B cell (primary cell): ENCODE results near the gene ANKRD10. TPM values are rescaled to one million over a fixed set of nuclear protein-coding genes. Genes with fewer than 3 reads are reported as not detected.

Experiments
- ATAC-seq: fragments of 200-7000 bp; cut with Tn5 transposase; one replicate; pipeline ENCODE4 v1.10.0; 2021; ENCODE audit warnings: low read depth, mild to moderate bottlenecking, moderate number of reproducible peaks, moderate library complexity
- CTCF ChIA-PET: fragments of 350-600 bp; sonication (Branson Sonifier 250); formaldehyde crosslinking; loops from one replicate; lab custom pipeline; 2021; ENCODE audit warnings: antibody characterized with exemption, inconsistent platforms; lab: Charles Lee
- POLR2A ChIA-PET: fragments of 350-600 bp; sonication (Branson Sonifier 250); formaldehyde crosslinking; loops from one replicate; lab custom pipeline; 2021; ENCODE audit warnings: antibody characterized with exemption; lab: Charles Lee
- DNase-seq: peaks from one replicate; pipeline ENCODE4 v3.0.0; 2013
- H2AFZ ChIP-seq: 2 replicates; pipeline ENCODE4 v1.6.1; 2012; ENCODE audit warnings: mild to moderate bottlenecking, low read depth, low read length; ENCODE audit not compliant: insufficient read depth, poor library complexity, severe bottlenecking
- H3K27ac ChIP-seq, 2 donors: 1 replicate in 1 of 2; 2 replicates in 1 of 2; pipeline ENCODE4 v1.5.1; 2012 to 2013; ENCODE audit warnings: low read length in 2 of 2, mild to moderate bottlenecking in 2 of 2, moderate library complexity in 1 of 2
- H3K27me3 ChIP-seq, 4 experiments: fragments of 200-600 bp in 1 of 4; sonication (generic) in 1 of 4; replicated peaks in 1 of 4; 1 replicate in 2 of 4; 2 replicates in 2 of 4; pipeline versions ENCODE4 v1.6.1 to v1.7.0; 2013 to 2016; ENCODE audit warnings: low read length in 3 of 4, mild to moderate bottlenecking in 2 of 4, mixed read lengths in 1 of 4, moderate library complexity in 1 of 4; ENCODE audit not compliant: insufficient read depth in 4 of 4, control insufficient read depth in 3 of 4; ENCODE audit errors: control extremely low read depth in 1 of 4
- H3K36me3 ChIP-seq, 2 experiments: replicated peaks in 1 of 2; 1 replicate in 1 of 2; 2 replicates in 1 of 2; pipeline versions ENCODE4 v1.6.1 to v1.7.1; 2013; ENCODE audit warnings: low read length in 1 of 2; ENCODE audit not compliant: insufficient read depth in 2 of 2, control insufficient read depth in 1 of 2; ENCODE audit errors: control extremely low read depth in 1 of 2, extremely low read depth in 1 of 2
- H3K4me1 ChIP-seq, 2 donors: fragments of 200-600 bp in 1 of 2; sonication (generic) in 1 of 2; 1 replicate in 1 of 2; 2 replicates in 1 of 2; pipeline versions ENCODE4 v1.5.1 to v1.6.1; 2013 to 2017; ENCODE audit warnings: low read length in 2 of 2; ENCODE audit not compliant: control insufficient read depth in 2 of 2, insufficient read depth in 2 of 2
- H3K4me2 ChIP-seq: replicated peaks from 2 replicates; pipeline ENCODE3; 2012; ENCODE audit warnings: mild to moderate bottlenecking, low read depth, low read length; ENCODE audit not compliant: poor library complexity, severe bottlenecking
- H3K4me3 ChIP-seq, 5 experiments: fragments of 200-600 bp in 1 of 5; sonication (generic) in 1 of 5; 1 replicate in 3 of 5; 2 replicates in 2 of 5; pipeline versions ENCODE4 v1.5.1 to v1.7.0; 2011 to 2016; ENCODE audit warnings: low read length in 4 of 5, mild to moderate bottlenecking in 4 of 5, low read depth in 2 of 5, control low read depth in 1 of 5, moderate library complexity in 1 of 5; ENCODE audit not compliant: insufficient read depth in 1 of 5; ENCODE audit errors: control extremely low read depth in 1 of 5, extremely low read depth in 1 of 5
- H3K79me2 ChIP-seq: fragments of 200-600 bp; sonication (generic); one replicate; pipeline ENCODE4 v1.6.0; 2016; ENCODE audit warnings: low read length; ENCODE audit not compliant: control insufficient read depth, insufficient read depth
- H3K9ac ChIP-seq: fragments of 200-600 bp; sonication (generic); 2 replicates; pipeline ENCODE4 v1.6.1; 2017; ENCODE audit warnings: mild to moderate bottlenecking, low read length, moderate library complexity
- H3K9me3 ChIP-seq, 3 donors: one replicate each; pipeline versions ENCODE4 v1.6.1 to v1.7.1; 2013; ENCODE audit warnings: low read length in 2 of 3; ENCODE audit not compliant: control insufficient read depth in 2 of 3, insufficient read depth in 1 of 3; ENCODE audit errors: control extremely low read depth in 1 of 3
- H4K20me1 ChIP-seq: 2 replicates; pipeline ENCODE4 v1.6.0; 2012; ENCODE audit warnings: mild to moderate bottlenecking, low read length; ENCODE audit not compliant: insufficient read depth, control insufficient read depth, poor library complexity, severe bottlenecking
- H3K27ac Mint-ChIP-seq: one replicate; pipeline ENCODE4 v1.8.0; 2021; ENCODE audit warnings: mixed read lengths
- H3K27me3 Mint-ChIP-seq: one replicate; pipeline ENCODE4 v1.8.0; 2021; ENCODE audit warnings: mixed read lengths
- H3K4me1 Mint-ChIP-seq: one replicate; pipeline ENCODE4 v1.8.0; 2021; ENCODE audit warnings: mixed read lengths
- H3K4me3 Mint-ChIP-seq: one replicate; pipeline ENCODE4 v1.8.0; 2021; ENCODE audit warnings: mixed read lengths
- H3K9me3 Mint-ChIP-seq: one replicate; pipeline ENCODE4 v1.8.0; 2022; ENCODE audit warnings: mixed read lengths; ENCODE audit not compliant: insufficient read depth
- EZH2 ChIP-seq: IDR thresholded peaks from 2 replicates; pipeline ENCODE4 v1.6.1; 2012; ENCODE audit warnings: borderline replicate concordance, low read depth, mild to moderate bottlenecking, moderate library complexity, low read length; ENCODE audit not compliant: insufficient read depth, poor library complexity, severe bottlenecking
- WGBS: methylation state at CpG from one replicate; pipeline ENCODE4 v1.1.5; 2013; ENCODE audit warnings: missing lambda C conversion rate; ENCODE audit not compliant: insufficient coverage; 5-methylcytosine and 5-hydroxymethylcytosine counted together
- intact Hi-C: fragments of 100-400 bp; cut with micrococcal nuclease; formaldehyde crosslinking; loops from one replicate; pipeline ENCODE4 v1.10.0; 2022
- polyA plus RNA-seq: library from polyadenylated mRNA; depleted of rRNA; stranded (reverse); fragments of >200 nt; gene quantifications from 2 replicates; pipeline ENCODE4 v1.2.3, GENCODE V29; 2012
- total RNA-seq, 2 donors: library from RNA; stranded (reverse); fragments of 120-200 nt in 1 of 2; gene quantifications; 1 replicate in 1 of 2; 2 replicates in 1 of 2; pipeline versions ENCODE4 v1.2.3 to v1.2.4, GENCODE V29; 2013 to 2022
- TF ChIP-seq, protein P1 (sequence below): fragments of 200-600 bp; IDR thresholded peaks from one replicate; pipeline ENCODE4 v1.8.0; 2022; ENCODE audit warnings: antibody characterized with exemption, mild to moderate bottlenecking

The ANKRD10 gene
- total and polyA plus RNA-seq, 2 donors (not counting 1 experiment from before 2014, with no cell fraction given): 142 to 256 TPM

GRCh38 chr13:110872034-110872767 is 42.7 kb downstream of the ANKRD10 start:
- no peak overlapping the region for H3K4me2 ChIP-seq
- H3K36me3 ChIP-seq: no peaks in the 10 kb centered on the region
- peaks cover 32% of the 10 kb centered on the region for H3K27me3 Mint-ChIP-seq
- no peaks in the 10 kb centered on the region for H3K79me2 ChIP-seq
- no peaks in the 10 kb centered on the region for H3K9me3 Mint-ChIP-seq
- H3K9me3 ChIP-seq: peaks cover 0 to 9% (median 0%) of the 10 kb centered on the region in 3 donors
- TF ChIP-seq, protein P1, sequence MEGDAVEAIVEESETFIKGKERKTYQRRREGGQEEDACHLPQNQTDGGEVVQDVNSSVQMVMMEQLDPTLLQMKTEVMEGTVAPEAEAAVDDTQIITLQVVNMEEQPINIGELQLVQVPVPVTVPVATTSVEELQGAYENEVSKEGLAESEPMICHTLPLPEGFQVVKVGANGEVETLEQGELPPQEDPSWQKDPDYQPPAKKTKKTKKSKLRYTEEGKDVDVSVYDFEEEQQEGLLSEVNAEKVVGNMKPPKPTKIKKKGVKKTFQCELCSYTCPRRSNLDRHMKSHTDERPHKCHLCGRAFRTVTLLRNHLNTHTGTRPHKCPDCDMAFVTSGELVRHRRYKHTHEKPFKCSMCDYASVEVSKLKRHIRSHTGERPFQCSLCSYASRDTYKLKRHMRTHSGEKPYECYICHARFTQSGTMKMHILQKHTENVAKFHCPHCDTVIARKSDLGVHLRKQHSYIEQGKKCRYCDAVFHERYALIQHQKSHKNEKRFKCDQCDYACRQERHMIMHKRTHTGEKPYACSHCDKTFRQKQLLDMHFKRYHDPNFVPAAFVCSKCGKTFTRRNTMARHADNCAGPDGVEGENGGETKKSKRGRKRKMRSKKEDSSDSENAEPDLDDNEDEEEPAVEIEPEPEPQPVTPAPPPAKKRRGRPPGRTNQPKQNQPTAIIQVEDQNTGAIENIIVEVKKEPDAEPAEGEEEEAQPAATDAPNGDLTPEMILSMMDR: no peak
- TF ChIP-seq EZH2: no peak
- no peak overlapping the region for H2AFZ ChIP-seq
- no peaks in the 10 kb centered on the region for H4K20me1 ChIP-seq
- ChIA-PET CTCF (no interaction called here), POLR2A (no interaction called here)
- H3K27ac Mint-ChIP-seq: no peak overlapping the region
- no peak overlapping the region for H3K4me3 ChIP-seq
- ATAC-seq (no peak), DNase-seq (no peak)
- H3K4me1 ChIP-seq: peaks cover 18 to 20% of the 10 kb centered on the region in 2 donors
- 80% methylated on average over 13 of the region's 13 CpGs for WGBS
- intact Hi-C loops: no loop called here
- no peak overlapping the region for H3K9ac ChIP-seq
- H3K27ac ChIP-seq: no peak overlapping the region
- peaks cover 11% of the 10 kb centered on the region for H3K4me1 Mint-ChIP-seq
- H3K27me3 ChIP-seq: peaks cover 0 to 46% (median 12%) of the 10 kb centered on the region in 4 experiments
- H3K4me3 Mint-ChIP-seq: no peak overlapping the region
